ENCODE data around the gene METTL26.

DNA sequence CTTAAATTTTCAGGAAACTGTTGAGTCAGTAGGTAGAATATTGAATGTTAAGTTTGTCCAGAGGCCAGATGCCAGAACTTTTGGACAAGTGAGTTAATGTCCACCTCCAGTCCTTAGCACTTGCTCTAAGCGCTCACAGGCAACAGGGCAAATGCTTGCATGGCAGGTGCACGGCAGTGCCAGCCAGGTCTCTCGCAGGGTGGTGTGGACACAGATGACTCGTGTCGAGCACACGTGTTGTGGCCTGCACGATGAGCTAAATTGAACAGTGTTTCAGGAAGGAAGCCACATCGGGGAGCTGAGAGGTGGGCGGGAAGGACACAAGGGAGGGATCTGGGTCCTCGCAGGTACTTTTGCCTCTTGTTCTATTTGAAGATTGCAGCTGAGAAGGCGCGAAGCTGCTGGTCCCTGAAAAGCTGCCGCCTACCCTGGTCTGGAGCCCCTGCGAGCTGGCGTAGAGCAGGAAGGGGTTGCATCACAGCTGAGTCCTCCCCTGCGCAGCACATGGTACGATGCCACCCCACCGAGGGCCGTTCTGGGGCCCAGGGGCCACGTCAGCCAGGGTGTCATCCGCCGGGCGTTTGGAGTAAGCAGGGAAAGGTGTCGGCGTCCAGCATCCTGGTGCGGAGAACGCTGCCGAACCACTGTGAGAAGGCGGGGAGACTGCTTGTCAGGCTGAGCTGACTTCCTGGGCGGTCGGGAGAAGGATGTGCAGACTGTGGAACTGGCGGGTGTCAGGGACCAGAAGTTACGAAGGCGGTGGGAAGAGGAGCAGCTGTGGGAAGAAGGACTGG is 40.0 kb downstream of the METTL26 start:
- TF ChIP-seq, protein P1, sequence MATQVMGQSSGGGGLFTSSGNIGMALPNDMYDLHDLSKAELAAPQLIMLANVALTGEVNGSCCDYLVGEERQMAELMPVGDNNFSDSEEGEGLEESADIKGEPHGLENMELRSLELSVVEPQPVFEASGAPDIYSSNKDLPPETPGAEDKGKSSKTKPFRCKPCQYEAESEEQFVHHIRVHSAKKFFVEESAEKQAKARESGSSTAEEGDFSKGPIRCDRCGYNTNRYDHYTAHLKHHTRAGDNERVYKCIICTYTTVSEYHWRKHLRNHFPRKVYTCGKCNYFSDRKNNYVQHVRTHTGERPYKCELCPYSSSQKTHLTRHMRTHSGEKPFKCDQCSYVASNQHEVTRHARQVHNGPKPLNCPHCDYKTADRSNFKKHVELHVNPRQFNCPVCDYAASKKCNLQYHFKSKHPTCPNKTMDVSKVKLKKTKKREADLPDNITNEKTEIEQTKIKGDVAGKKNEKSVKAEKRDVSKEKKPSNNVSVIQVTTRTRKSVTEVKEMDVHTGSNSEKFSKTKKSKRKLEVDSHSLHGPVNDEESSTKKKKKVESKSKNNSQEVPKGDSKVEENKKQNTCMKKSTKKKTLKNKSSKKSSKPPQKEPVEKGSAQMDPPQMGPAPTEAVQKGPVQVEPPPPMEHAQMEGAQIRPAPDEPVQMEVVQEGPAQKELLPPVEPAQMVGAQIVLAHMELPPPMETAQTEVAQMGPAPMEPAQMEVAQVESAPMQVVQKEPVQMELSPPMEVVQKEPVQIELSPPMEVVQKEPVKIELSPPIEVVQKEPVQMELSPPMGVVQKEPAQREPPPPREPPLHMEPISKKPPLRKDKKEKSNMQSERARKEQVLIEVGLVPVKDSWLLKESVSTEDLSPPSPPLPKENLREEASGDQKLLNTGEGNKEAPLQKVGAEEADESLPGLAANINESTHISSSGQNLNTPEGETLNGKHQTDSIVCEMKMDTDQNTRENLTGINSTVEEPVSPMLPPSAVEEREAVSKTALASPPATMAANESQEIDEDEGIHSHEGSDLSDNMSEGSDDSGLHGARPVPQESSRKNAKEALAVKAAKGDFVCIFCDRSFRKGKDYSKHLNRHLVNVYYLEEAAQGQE (IDR thresholded peaks at IDR 0.05; ENCODE audit: low read depth): no peak
- TF ChIP-seq CREB1 (IDR thresholded peaks at IDR 0.05; ENCODE audit: low read depth): no peak
- no peak for TF ChIP-seq NFIC (IDR thresholded peaks at IDR 0.05)
- TF ChIP-seq EP300 (IDR thresholded peaks at IDR 0.05; ENCODE audit: borderline replicate concordance): no peak
- TF ChIP-seq, protein P2, sequence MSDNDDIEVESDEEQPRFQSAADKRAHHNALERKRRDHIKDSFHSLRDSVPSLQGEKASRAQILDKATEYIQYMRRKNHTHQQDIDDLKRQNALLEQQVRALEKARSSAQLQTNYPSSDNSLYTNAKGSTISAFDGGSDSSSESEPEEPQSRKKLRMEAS (IDR thresholded peaks at IDR 0.05): no peak
- no peak for TF ChIP-seq TCF12 (IDR thresholded peaks at IDR 0.05; ENCODE audit: low read depth)
- TF ChIP-seq YY1 (IDR thresholded peaks at IDR 0.05; ENCODE audit: low read depth): no peak
- TF ChIP-seq, protein P3, sequence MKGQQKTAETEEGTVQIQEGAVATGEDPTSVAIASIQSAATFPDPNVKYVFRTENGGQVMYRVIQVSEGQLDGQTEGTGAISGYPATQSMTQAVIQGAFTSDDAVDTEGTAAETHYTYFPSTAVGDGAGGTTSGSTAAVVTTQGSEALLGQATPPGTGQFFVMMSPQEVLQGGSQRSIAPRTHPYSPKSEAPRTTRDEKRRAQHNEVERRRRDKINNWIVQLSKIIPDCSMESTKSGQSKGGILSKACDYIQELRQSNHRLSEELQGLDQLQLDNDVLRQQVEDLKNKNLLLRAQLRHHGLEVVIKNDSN (IDR thresholded peaks at IDR 0.05): no peak
